Smooth muscle cell (in vitro differentiated cells): ENCODE data around the gene CPSF3. TPM values are rescaled to one million over a fixed set of nuclear protein-coding genes. Genes with fewer than 3 reads are reported as not detected.

ENCODE experiments used
- DNase-seq: peaks from one replicate; lab custom pipeline; 2025; ENCODE audit not compliant: unreplicated experiment; lab: John Stamatoyannopoulos, UW
- H2AFZ ChIP-seq: fragments of 200-600 bp; sonication (generic); 2 replicates; pipeline ENCODE4 v1.6.0; 2016; ENCODE audit warnings: antibody characterized with exemption, low read depth, mild to moderate bottlenecking
- H3F3A ChIP-seq: fragments of 200-600 bp; sonication (generic); 2 replicates; pipeline ENCODE4 v1.6.0; 2017; ENCODE audit warnings: antibody characterized with exemption, low read depth
- H3K27ac ChIP-seq: fragments of 200-600 bp; sonication (generic); 2 replicates; pipeline ENCODE4 v1.5.1; 2016; ENCODE audit warnings: low read depth, mild to moderate bottlenecking
- H3K27me3 ChIP-seq: fragments of 200-600 bp; sonication (generic); 2 replicates; pipeline ENCODE4 v1.6.1; 2016; ENCODE audit warnings: low read depth, mild to moderate bottlenecking
- H3K36me3 ChIP-seq: fragments of 200-600 bp; sonication (generic); 2 replicates; pipeline ENCODE4 v1.5.1; 2016; ENCODE audit warnings: low read depth
- H3K4me1 ChIP-seq: fragments of 200-600 bp; sonication (generic); 2 replicates; pipeline ENCODE4 v1.5.1; 2016; ENCODE audit warnings: low read depth
- H3K4me2 ChIP-seq: fragments of 200-600 bp; sonication (generic); 2 replicates; pipeline ENCODE4 v1.6.0; 2016; ENCODE audit warnings: mild to moderate bottlenecking
- H3K4me3 ChIP-seq: fragments of 200-600 bp; sonication (generic); 2 replicates; pipeline ENCODE4 v1.5.1; 2016; ENCODE audit warnings: mild to moderate bottlenecking
- H3K79me2 ChIP-seq: fragments of 200-600 bp; sonication (generic); 2 replicates; pipeline ENCODE4 v1.6.0; 2016; ENCODE audit warnings: low read depth, mild to moderate bottlenecking
- H3K9ac ChIP-seq: fragments of 200-600 bp; sonication (generic); 2 replicates; pipeline ENCODE4 v1.6.0; 2016; ENCODE audit warnings: low read depth
- H3K9me3 ChIP-seq: fragments of 200-600 bp; sonication (generic); replicated peaks from 2 replicates; pipeline ENCODE4 v1.5.1; 2016; ENCODE audit warnings: low read depth
- H4K20me1 ChIP-seq: fragments of 200-600 bp; sonication (generic); 2 replicates; pipeline ENCODE4 v1.6.0; 2016; ENCODE audit warnings: low read depth
- CTCF ChIP-seq: fragments of 200-600 bp; sonication (generic); IDR thresholded peaks from 2 replicates; pipeline ENCODE4 v1.5.1; 2017; ENCODE audit warnings: borderline replicate concordance, mild to moderate bottlenecking, antibody characterized with exemption; ENCODE audit not compliant: insufficient read depth, poor library complexity, severe bottlenecking
- WGBS: methylation state at CpG from one replicate; pipeline ENCODE4 v1.1.7; 2016; ENCODE audit warnings: low lambda C conversion rate; 5-methylcytosine and 5-hydroxymethylcytosine counted together
- polyA plus RNA-seq: library from polyadenylated mRNA; unstranded; fragments of >200 nt; fragmentation: Nextera tagmentation; extraction: Ambion mirVana; gene quantifications from 2 replicates; pipeline ENCODE4 v1.2.1, GENCODE V29; 2016
- total RNA-seq: library from RNA; depleted of rRNA; stranded (reverse); fragments of >200 nt; gene quantifications from 2 replicates; pipeline ENCODE4 v1.2.3, GENCODE V29; 2014

CPSF3 gene
- total and polyA plus RNA-seq, 2 experiments from 2014 or later, result 30.3 to 52.6 TPM

GRCh38 chr2:9490789-9491188 lies 67.3 kb downstream of the CPSF3 start:
- Histone ChIP-seq H3K27ac (no peak overlapping the region), H2AFZ (no peak overlapping the region), H3K36me3 (peaks cover 40% of the 10 kb centered on the region), H3K4me3 (no peak overlapping the region), H3K9me3 (no peaks in the 10 kb centered on the region), H3K27me3 (no peaks in the 10 kb centered on the region), H3K9ac (no peak overlapping the region), H4K20me1 (peaks cover 12% of the 10 kb centered on the region), H3K4me2 (no peak overlapping the region), H3K79me2 (no peaks in the 10 kb centered on the region), H3K4me1 (no peaks in the 10 kb centered on the region), H3F3A (peaks cover 6% of the 10 kb centered on the region)
- no peak for DNase-seq
- TF ChIP-seq CTCF, result no peak
- WGBS, result 95% methylated on average over 2 of the region's 2 CpGs

GRCh38 chr2:9492927-9493326 lies 69.5 kb downstream of the CPSF3 start:
- H3K27me3 ChIP-seq, result no peaks in the 10 kb centered on the region
- no peak overlapping the region for H3K27ac ChIP-seq
- no peak overlapping the region for H2AFZ ChIP-seq
- H3K36me3 ChIP-seq, result peaks cover 36% of the 10 kb centered on the region
- no peaks in the 10 kb centered on the region for H3K4me1 ChIP-seq
- H3K9me3 ChIP-seq, result no peaks in the 10 kb centered on the region
- no peak overlapping the region for H3K9ac ChIP-seq
- H3K4me3 ChIP-seq, result no peak overlapping the region
- 97% methylated on average over 2 of the region's 2 CpGs for WGBS
- H3K4me2 ChIP-seq, result no peak overlapping the region
- H3F3A ChIP-seq, result peaks cover 6% of the 10 kb centered on the region
- DNase-seq, result no peak
- peaks cover 20% of the 10 kb centered on the region for H4K20me1 ChIP-seq
- no peaks in the 10 kb centered on the region for H3K79me2 ChIP-seq
- no peak for TF ChIP-seq CTCF

- Histone ChIP-seq H3F3A (peaks cover 6% of the 10 kb centered on the region), H3K27me3 (no peaks in the 10 kb centered on the region), H3K4me2 (no peak overlapping the region), H3K9ac (no peak overlapping the region), H3K79me2 (no peaks in the 10 kb centered on the region), H3K27ac (no peak overlapping the region), H3K9me3 (no peaks in the 10 kb centered on the region), H4K20me1 (peaks cover 16% of the 10 kb centered on the region), H3K36me3 (peaks cover 32% of the 10 kb centered on the region), H3K4me1 (no peaks in the 10 kb centered on the region), H2AFZ (no peak overlapping the region), H3K4me3 (no peak overlapping the region)
- 89% methylated on average over 3 of the region's 3 CpGs for WGBS
- no peak for DNase-seq
- TF ChIP-seq CTCF, result no peak
These were observed 70.0 kb downstream of the CPSF3 start for GRCh38 chr2:9493478-9493877.

GRCh38 chr2:9494081-9494480 lies 70.6 kb downstream of the CPSF3 start:
- Histone ChIP-seq H3K4me2 (no peak overlapping the region), H3K36me3 (peaks cover 30% of the 10 kb centered on the region)
- TF ChIP-seq CTCF, result no peak

More at GRCh38 chr2:9494081-9494480, 70.6 kb downstream of the CPSF3 start:
- no peak overlapping the region for H3K4me3 ChIP-seq
- no peak overlapping the region for H3K9ac ChIP-seq
- H3K27me3 ChIP-seq, result no peaks in the 10 kb centered on the region
- 85% methylated on average over 1 of the region's 1 CpG for WGBS
- H3K79me2 ChIP-seq, result no peaks in the 10 kb centered on the region
- H4K20me1 ChIP-seq, result peaks cover 14% of the 10 kb centered on the region
- H3K4me1 ChIP-seq, result no peaks in the 10 kb centered on the region
- H3K9me3 ChIP-seq, result no peaks in the 10 kb centered on the region
- no peak for DNase-seq
- no peak overlapping the region for H3K27ac ChIP-seq
- peaks cover 3% of the 10 kb centered on the region for H3F3A ChIP-seq
- H2AFZ ChIP-seq, result no peak overlapping the region
